Liver (tissue), 9 donors: ENCODE data around the gene CD2. TPM values are rescaled to one million over a fixed set of nuclear protein-coding genes. Genes with fewer than 3 reads are reported as not detected.

Experiments
- DNase-seq: peaks from one replicate; pipeline ENCODE4 v3.0.0-alpha.2; 2017; ENCODE audit warnings: low spot score
- H3K27ac ChIP-seq, 2 donors: one replicate each; pipeline ENCODE4 v1.7.0; 2013; ENCODE audit warnings: inconsistent platforms in 2 of 2, low read length in 2 of 2, control low read depth in 1 of 2, low read depth in 1 of 2, mild to moderate bottlenecking in 1 of 2
- H3K27me3 ChIP-seq, 4 donors: one replicate each; pipeline versions ENCODE4 v1.6.1 to v1.7.0; 2013; ENCODE audit warnings: low read length in 3 of 4, inconsistent platforms in 1 of 4, mild to moderate bottlenecking in 1 of 4, moderate library complexity in 1 of 4; ENCODE audit not compliant: control insufficient read depth in 4 of 4, insufficient read depth in 4 of 4
- H3K36me3 ChIP-seq, 4 donors: one replicate each; pipeline versions ENCODE4 v1.6.1 to v1.7.0; 2013; ENCODE audit warnings: low read length in 3 of 4, mild to moderate bottlenecking in 3 of 4, low read depth in 1 of 4, moderate library complexity in 1 of 4; ENCODE audit not compliant: control insufficient read depth in 4 of 4, insufficient read depth in 3 of 4
- H3K4me1 ChIP-seq, 4 donors: one replicate each; pipeline versions ENCODE4 v1.6.1 to v1.7.0; 2013; ENCODE audit warnings: low read length in 3 of 4, mild to moderate bottlenecking in 3 of 4, moderate library complexity in 1 of 4; ENCODE audit not compliant: control insufficient read depth in 4 of 4, insufficient read depth in 4 of 4
- H3K4me3 ChIP-seq, 3 donors: one replicate each; pipeline versions ENCODE4 v1.6.1 to v1.7.0; 2013; ENCODE audit warnings: low read length in 3 of 3, control low read depth in 1 of 3, low read depth in 1 of 3, mild to moderate bottlenecking in 1 of 3
- H3K9ac ChIP-seq, 2 donors: one replicate each; pipeline ENCODE4 v1.7.0; 2013; ENCODE audit warnings: low read length in 2 of 2, mild to moderate bottlenecking in 2 of 2, moderate library complexity in 2 of 2, control low read depth in 1 of 2, low read depth in 1 of 2
- H3K9me3 ChIP-seq, 4 donors: one replicate each; pipeline versions ENCODE4 v1.6.1 to v1.7.0; 2013; ENCODE audit warnings: low read length in 3 of 4; ENCODE audit not compliant: control insufficient read depth in 4 of 4
- CTCF ChIP-seq: fragments of 150-350 bp; IDR thresholded peaks from 2 replicates; pipeline ENCODE4 v1.5.1; 2017; ENCODE audit warnings: improper control_type of control experiment, low read depth, low read length; ENCODE audit not compliant: missing input control
- EGR1 ChIP-seq, 2 donors: IDR thresholded peaks; 2 replicates each; pipeline ENCODE4 v1.6.1; 2016 to 2018; ENCODE audit warnings: antibody characterized with exemption in 2 of 2, low read depth in 2 of 2
- FOXA1 ChIP-seq: IDR thresholded peaks from 2 replicates; pipeline ENCODE4 v1.6.1; 2016; ENCODE audit warnings: antibody characterized with exemption
- FOXA2 ChIP-seq: IDR thresholded peaks from 2 replicates; pipeline ENCODE4 v1.6.1; 2016; ENCODE audit warnings: antibody characterized with exemption
- GABPA ChIP-seq, 2 donors: IDR thresholded peaks in 1 of 2; conservative IDR thresholded peaks in 1 of 2; 2 replicates each; pipeline ENCODE4 v1.6.1; 2016; ENCODE audit warnings: antibody characterized with exemption in 2 of 2, mild to moderate bottlenecking in 1 of 2, moderate library complexity in 1 of 2
- HNF4A ChIP-seq, 2 donors: conservative IDR thresholded peaks; 2 replicates each; pipeline ENCODE4 v1.6.1; 2016; ENCODE audit warnings: antibody characterized with exemption in 2 of 2, mild to moderate bottlenecking in 2 of 2
- HNF4G ChIP-seq: IDR thresholded peaks from 2 replicates; pipeline ENCODE4 v1.6.1; 2016; ENCODE audit warnings: antibody characterized with exemption
- JUND ChIP-seq, 2 donors: IDR thresholded peaks; 2 replicates each; pipeline ENCODE4 v1.6.1; 2016; ENCODE audit warnings: antibody characterized with exemption in 2 of 2
- MAX ChIP-seq: IDR thresholded peaks from 2 replicates; pipeline ENCODE4 v1.6.1; 2016; ENCODE audit warnings: antibody characterized with exemption
- NR2F2 ChIP-seq: IDR thresholded peaks from 2 replicates; pipeline ENCODE4 v1.6.1; 2016; ENCODE audit warnings: antibody characterized with exemption
- RAD21 ChIP-seq, 2 donors: IDR thresholded peaks; 2 replicates each; pipeline ENCODE4 v1.6.1; 2016; ENCODE audit warnings: antibody characterized with exemption in 2 of 2, mild to moderate bottlenecking in 2 of 2
- REST ChIP-seq: IDR thresholded peaks from 2 replicates; pipeline ENCODE4 v1.6.1; 2016; ENCODE audit warnings: antibody characterized with exemption, mild to moderate bottlenecking
- RXRA ChIP-seq, 2 donors: IDR thresholded peaks; 2 replicates each; pipeline ENCODE4 v1.6.1; 2017 to 2018; ENCODE audit warnings: antibody characterized with exemption in 2 of 2, mild to moderate bottlenecking in 1 of 2
- SP1 ChIP-seq: IDR thresholded peaks from 2 replicates; pipeline ENCODE4 v1.6.1; 2018; ENCODE audit warnings: antibody characterized with exemption, mild to moderate bottlenecking
- TAF1 ChIP-seq: conservative IDR thresholded peaks from 2 replicates; pipeline ENCODE4 v1.6.1; 2016; ENCODE audit warnings: antibody characterized with exemption, mild to moderate bottlenecking
- YY1 ChIP-seq: IDR thresholded peaks from 2 replicates; pipeline ENCODE4 v1.6.1; 2016; ENCODE audit warnings: antibody characterized with exemption, mild to moderate bottlenecking
- ZBTB33 ChIP-seq: IDR thresholded peaks from 2 replicates; pipeline ENCODE4 v1.6.1; 2016; ENCODE audit warnings: antibody characterized with exemption
- WGBS: extraction: QIAGEN DNeasy Blood & Tissue Kit; methylation state at CpG from one replicate; pipeline ENCODE4 v1.1.7; 2013; 5-methylcytosine and 5-hydroxymethylcytosine counted together
- polyA plus RNA-seq, 2 donors: library from polyadenylated mRNA; stranded (reverse) in 1 of 2; unstranded in 1 of 2; fragments of 200-250 nt in 1 of 2; fragments of >200 nt in 1 of 2; fragmentation: Nextera tagmentation in 1 of 2; extraction: Ambion mirVana in 1 of 2; gene quantifications; one replicate each; pipeline versions ENCODE4 v1.2.1 to v1.2.3, GENCODE V29; 2013 to 2015
- total RNA-seq, 2 donors: library from RNA; depleted of rRNA; stranded (reverse); fragments of >200 nt; gene quantifications; one replicate each; pipeline ENCODE4 v1.2.3, GENCODE V29; 2014
- donor health status: healthy.
- donor health status: healthy.
- donor health status: healthy.
- donor health status: healthy.
- donor health status: healthy.

Gene CD2
- total and polyA plus RNA-seq, 4 donors = 0.28 to 1.5 (median 0.89) TPM

GRCh38 chr1:116717318-116717717, 36.9 kb upstream of the CD2 start:
- no peak for DNase-seq
- Histone ChIP-seq H3K4me1 (no peaks in the 10 kb centered on the region), H3K9me3 (no peaks in the 10 kb centered on the region), H3K36me3 (no peaks in the 10 kb centered on the region), H3K9ac (no peak overlapping the region), H3K27me3 (no peaks in the 10 kb centered on the region), H3K27ac (no peak overlapping the region), H3K4me3 (no peak overlapping the region)
- 49% methylated on average over 3 of the region's 3 CpGs for WGBS
- TF ChIP-seq ZBTB33 (no peak), REST (no peak), CTCF (no peak), MAX (no peak), SP1 (no peak), NR2F2 (no peak), TAF1 (no peak), HNF4G (no peak), JUND (IDR thresholded peaks at IDR 0.05) (no peak), YY1 (no peak), GABPA (IDR thresholded peaks at IDR 0.05 in 1 of 2, conservative IDR thresholded peaks at IDR 0.05 in 1 of 2) (no peak)

- 87% methylated on average over 4 of the region's 4 CpGs for WGBS
Measured at GRCh38 chr1:116720364-116721038, 33.7 kb upstream of the CD2 start.

More at GRCh38 chr1:116720364-116721038, 33.7 kb upstream of the CD2 start:
- no peak overlapping the region for H3K27ac ChIP-seq
- no peaks in the 10 kb centered on the region for H3K27me3 ChIP-seq
- H3K9ac ChIP-seq = no peak overlapping the region
- no peaks in the 10 kb centered on the region for H3K9me3 ChIP-seq
- no peaks in the 10 kb centered on the region for H3K36me3 ChIP-seq
- H3K4me1 ChIP-seq = no peaks in the 10 kb centered on the region
- no peak for DNase-seq
- H3K4me3 ChIP-seq = no peak overlapping the region
- TF ChIP-seq JUND (IDR thresholded peaks at IDR 0.05) (no peak), GABPA (IDR thresholded peaks at IDR 0.05 in 1 of 2, conservative IDR thresholded peaks at IDR 0.05 in 1 of 2) (no peak), EGR1 (IDR thresholded peaks at IDR 0.05; ENCODE audit: low read depth in 2 of 2) (no peak), NR2F2 (no peak), REST (no peak), FOXA1 (no peak), RAD21 (IDR thresholded peaks at IDR 0.05) (no peak), TAF1 (no peak), FOXA2 (no peak), HNF4A (conservative IDR thresholded peaks at IDR 0.05) (no peak), SP1 (no peak), RXRA (IDR thresholded peaks at IDR 0.05) (no peak)
